ENCODE measurements around the gene LTBP2.
"Not testable (repeated sequence)": the region's sequence is repeated elsewhere in the genome, so short reads cannot be mapped to it uniquely, and the experiment has no call there.

Gene LTBP2

DNA sequence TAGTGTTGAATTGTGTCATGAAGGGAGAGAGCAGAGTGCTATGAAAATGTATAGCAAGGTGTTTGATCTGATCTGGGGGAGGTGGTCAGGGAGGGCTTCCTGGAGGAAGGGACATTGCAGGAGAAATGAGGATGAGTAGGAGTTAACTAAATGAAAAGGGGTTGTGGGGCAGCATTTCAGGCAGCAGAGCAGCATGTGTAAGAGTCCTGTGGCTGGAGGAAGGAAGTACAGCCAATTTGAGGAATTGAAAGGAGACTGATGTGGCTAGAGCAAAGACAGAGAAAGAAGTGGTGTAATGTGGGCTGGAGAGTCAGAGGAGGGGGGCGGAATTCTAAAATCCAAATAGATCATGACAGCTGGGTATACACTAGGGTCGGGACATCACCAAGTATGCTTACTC lies 139.4 kb downstream of the LTBP2 start:
- no peak for DNase-seq

DNA sequence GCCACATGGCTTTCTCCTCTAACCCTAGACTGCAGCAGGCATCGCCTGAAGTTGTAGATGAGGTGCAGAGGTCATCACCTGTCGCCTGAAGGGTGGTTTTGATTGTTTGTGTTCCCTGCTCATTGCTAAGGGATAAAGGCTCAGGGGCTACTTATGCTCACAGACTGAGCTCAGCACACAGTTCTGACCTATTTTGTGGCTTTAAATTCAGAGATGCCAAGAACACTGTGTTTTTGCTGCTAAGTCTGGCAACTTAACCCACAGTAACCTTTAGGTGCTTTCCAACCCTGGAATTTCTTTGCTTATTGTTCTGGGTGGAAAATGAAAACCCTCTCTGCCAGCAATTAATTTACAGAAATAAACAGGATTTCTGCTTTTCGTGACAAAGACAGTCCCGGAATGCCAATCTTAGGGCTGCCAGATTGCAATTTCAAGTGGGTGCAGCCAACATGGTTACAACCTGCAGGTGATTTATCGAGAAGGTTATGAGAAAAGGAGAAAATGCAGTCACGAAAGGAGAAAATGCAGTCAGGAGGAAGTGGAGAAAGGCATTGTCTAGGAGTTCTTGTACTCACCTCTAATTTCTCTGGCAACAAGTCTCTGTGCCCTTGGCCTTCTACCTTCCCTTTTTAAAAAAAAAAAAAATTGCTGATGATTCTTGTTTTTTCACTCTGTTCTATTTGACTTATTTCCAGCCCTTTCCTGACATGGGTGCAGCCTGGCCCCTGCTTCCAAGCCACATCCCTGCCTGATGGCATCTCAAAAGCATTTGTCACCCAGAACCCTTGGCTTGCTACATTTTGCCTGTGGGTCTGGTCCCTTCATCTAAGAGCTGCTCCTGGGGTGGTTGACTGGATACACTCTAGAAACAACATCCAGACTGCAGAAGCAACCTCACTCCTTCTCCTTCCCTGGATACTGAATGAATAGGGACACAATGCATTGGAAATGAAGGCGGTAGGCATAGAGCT lies 142.2 kb downstream of the LTBP2 start:
- DNase-seq = no peak

DNA sequence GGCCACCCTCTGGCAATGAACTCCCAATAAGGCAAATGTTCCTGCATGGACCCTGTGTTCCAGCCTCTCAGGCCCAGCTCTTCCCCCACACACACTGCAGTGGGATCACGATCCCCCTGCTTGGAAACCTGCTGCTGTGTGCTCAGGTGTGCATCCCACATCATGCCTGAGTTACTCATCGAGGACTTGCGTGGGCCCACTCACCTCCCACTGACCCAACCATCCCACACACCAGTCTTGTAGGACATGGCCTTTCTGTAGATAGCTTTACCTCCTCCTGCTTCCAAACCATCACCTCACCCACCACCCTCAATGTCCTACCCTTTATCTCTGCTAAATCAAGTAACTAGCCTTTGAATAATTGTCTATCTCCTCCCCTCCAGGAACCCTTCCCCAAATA lies 143.5 kb downstream of the LTBP2 start:
- no peak for DNase-seq

DNA sequence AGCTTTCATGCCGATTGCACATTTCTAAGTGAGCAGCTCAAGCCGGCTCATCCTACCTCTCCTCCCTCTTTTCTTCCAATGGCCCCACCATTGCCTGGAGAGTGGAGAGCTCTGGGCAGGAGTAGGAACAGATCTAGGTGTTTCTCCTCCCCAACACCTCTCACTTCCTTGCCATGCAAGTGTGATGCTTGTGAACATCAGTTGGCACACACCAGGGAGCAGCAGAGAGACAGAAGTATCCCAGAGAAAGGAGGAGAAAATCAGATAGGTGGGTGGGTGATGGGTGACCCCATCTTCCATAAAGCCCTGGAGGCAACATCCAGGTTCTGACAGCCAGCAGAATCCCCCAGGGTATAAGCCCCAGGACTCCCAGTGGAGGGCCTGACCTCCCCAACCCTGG lies 146.7 kb downstream of the LTBP2 start:
- no peak for DNase-seq

DNA sequence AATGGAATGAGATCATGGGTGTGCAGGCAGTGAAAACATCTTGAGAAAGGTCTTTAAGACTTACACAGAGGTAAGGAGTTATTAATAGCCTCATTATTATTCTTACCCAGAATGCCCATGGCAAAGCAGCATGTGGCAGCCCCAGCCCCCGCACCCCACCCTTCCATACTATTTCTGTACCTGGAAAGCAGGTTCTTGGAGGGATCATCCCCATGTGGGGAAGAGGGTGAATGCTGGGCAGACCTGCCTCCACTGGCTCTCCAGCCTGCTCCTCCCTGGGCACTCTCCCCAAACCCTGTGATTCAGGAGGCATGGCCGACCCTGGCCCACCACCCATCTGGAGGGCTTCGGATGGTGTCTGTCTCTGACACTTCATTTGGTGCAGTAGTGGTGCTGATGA lies 147.3 kb downstream of the LTBP2 start:
- DNase-seq = no peak

DNA sequence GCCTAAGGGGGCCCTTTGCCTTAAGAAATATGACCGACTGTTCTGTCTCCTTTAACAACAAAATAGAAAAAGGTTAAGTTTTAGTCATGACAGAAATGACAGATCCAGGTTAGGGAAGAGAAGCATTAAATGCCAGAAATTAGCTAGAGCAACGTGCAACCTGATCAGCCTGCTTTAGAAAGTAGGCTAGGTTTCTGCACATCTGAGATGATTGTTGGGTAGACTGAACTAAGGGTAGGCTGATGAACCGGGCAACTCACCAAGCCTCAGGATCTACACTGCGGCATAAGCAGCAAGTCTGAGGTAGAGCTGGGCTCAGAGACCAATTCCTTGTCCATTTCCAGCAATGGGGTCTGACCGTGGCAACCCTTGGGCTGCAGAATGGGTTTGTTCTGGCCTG lies 148.3 kb downstream of the LTBP2 start:
- DNase-seq = no peak

DNA sequence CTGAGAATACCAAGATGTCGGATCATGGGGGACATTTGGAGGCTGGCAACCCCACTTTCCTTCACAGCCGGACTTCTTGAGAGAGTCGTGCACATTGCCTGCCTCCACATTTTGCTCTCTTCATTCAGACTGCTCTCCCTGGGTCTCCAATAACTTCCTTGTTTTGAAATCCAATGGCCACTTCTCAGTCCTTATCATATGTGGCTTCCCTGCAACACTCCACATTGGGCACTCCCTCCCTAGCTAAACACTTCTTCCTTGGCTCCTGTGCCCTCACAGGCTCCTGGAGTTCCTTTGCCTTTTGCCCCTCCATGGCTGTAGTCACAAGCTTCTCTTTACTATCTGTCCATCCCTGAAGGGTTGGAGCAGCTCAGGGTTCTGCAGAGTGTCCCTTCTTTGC lies 149.0 kb downstream of the LTBP2 start:
- no peak for DNase-seq

DNA sequence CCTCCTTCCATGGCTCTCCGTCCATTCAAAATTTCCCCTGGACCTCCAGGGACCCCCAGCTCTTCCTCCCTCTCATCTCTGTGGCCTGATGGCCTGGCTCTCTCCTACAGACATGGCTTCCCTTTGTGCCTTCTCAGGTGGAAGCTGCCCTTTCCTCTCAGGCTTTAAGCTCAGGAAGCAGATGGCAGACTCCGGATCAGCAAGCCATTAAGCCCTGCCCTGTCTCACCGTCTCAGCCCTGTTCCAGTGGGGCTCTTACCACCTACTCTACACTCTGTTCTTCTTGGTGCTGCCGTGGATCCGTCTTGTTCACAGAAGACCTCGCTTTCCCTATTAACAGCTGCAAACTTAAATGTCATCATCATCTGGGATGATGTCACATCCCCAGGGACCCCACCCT lies 152.1 kb downstream of the LTBP2 start:
- DNase-seq = no peak

DNA sequence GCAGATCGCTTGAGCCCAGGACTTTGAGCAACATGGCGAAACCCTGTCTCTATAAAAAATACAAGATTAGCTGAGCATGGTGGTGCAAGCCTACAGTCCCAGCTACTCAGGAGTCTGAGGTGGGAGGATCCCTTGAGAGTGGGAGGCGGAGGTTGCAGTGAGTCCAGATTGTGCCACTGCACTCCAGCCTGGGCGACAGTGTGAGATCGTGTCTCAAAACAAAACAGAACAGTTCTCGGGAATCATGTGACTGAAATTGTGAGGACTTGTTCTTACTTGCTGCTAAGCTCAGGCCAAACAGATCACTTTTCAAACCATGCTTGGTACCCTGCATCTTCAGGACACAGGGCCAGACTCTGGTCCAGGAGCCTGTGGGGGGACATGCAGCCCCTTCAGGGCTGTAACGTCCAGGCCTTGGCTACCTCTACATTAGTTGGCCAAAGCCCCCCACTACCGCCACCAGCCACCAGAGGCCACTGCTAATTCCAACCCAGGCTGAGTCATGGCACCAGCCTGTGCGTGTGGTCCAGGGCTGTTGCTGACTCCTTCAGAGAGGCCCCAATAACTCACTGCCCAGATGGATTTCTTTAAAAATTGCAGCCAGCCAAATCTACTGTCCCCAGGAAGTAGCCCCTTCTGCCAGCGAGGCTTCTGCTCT lies 152.6 kb downstream of the LTBP2 start:
- DNase-seq = no peak

DNA sequence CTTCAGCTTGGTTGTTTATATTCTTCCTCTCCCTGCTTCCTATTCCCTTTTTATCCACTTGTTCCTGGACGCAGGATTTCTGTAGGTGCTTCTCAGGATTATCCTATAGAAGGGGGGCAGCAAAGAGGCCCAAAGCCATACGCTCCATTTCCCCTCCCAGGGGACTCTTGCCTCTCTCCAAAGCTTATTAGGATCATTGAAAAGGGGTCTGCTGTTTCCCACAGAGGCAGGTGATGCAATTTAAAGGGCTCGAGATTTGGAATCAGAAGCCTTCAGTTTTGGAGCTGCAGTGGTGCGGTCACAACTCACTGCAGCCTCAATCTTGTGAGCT lies 154.5 kb downstream of the LTBP2 start:
- DNase-seq = no peak

DNA sequence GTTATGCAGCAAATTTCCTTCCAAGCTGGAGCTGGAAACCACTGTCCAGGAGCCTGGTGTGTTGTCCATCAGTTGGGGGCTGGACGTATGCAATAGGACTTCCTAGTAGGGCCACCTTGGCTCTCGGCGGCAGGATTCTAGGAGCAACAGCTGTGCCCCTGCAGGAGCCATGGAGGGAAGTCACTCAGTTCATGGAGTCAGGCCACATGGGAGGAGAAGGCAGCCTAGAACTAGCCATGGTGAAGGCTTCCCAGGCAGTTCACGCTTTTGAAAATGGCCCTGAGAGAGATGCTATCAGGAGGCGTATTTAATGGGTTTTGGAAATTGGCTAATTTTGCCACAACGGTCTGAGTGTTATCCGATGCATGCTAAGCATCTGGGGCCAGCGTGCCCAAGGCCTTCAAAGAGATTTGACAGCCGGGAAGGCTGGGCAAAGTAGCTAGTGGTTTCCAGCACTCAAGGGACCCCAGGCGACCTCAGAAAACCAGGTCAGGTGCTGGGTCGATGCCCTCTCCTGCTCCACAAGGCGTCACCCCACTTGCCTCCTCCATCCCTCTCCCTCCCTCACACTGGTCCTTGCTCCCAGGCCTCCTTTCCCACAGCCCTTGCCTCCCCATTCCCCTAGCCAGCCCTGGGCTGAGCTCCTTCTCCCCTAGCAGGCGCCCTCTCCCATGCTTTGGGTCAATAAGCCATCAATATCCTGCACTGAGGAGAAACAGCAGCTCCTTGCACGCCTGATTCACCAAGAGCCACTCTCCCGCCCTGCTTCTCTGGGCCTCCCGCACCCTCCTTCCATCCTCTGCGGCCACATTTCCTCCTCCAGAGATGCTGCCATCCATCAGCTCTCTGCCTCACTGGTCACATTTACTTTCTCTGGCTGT lies 155.1 kb downstream of the LTBP2 start:
- DNase-seq = no peak

DNA sequence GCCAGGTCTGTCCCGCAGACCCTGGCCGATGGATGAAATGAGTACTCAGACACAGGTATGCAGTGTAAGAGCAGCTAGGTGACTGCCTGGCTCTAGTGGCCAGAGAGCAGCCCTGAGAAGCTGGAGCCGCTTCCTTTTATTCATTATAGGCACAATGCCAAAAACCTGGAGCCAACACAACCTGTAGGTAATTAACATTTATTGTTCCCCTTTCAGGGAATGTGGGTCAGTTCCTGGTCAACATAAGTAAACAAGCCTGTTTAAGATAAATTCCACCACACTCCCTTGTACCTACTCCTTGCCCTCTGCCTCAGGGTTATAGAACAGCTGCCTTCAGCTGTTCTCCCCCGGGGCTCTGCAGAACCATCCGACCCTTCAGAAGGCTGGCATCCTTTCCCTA lies 157.6 kb downstream of the LTBP2 start:
- DNase-seq = not testable (repeated sequence)

All from NCI-H1417 treated with DMSO at 0.1 percent for 48 hours (cell line).